Measurements from ENCODE around the gene SBK2.
"Not testable (repeated sequence)": the region's sequence is repeated elsewhere in the genome, so short reads cannot be mapped to it uniquely, and the experiment has no call there.

SBK2 gene

GRCh38 chr19:55536366-55536765 lies 567 bp downstream of the SBK2 start:
- ATAC-seq (ENCODE audit: insufficient read depth, low read depth) (no peak), DNase-seq (no peak)
- no peaks in the 10 kb centered on the region for H3K4me1 ChIP-seq (ENCODE audit: insufficient read depth, low read length)
- H3K36me3 ChIP-seq (ENCODE audit: insufficient read depth, low read length), result no peaks in the 10 kb centered on the region
- no peak overlapping the region for H3K9ac ChIP-seq (ENCODE audit: low read depth, low read length)
- H3K4me3 ChIP-seq (ENCODE audit: low read depth in 1 of 2, low read length in 2 of 2), result no peak overlapping the region
- no peaks in the 10 kb centered on the region for H3K9me3 ChIP-seq (ENCODE audit: insufficient read depth, low read length, severe bottlenecking)
- H3K4me2 ChIP-seq (ENCODE audit: insufficient read depth, low read length), result no peak overlapping the region
- H4K20me1 ChIP-seq (ENCODE audit: insufficient read depth, low read length), result no peaks in the 10 kb centered on the region
- no peak overlapping the region for H2AFZ ChIP-seq (ENCODE audit: low read depth, low read length)
- no peak overlapping the region for H3K27ac ChIP-seq (ENCODE audit: low read length)
- no peaks in the 10 kb centered on the region for H3K79me2 ChIP-seq (ENCODE audit: insufficient read depth, low read length)
- H3K27me3 ChIP-seq (ENCODE audit: insufficient read depth, low read length, poor library complexity), result no peaks in the 10 kb centered on the region
- TF ChIP-seq CTCF (IDR thresholded peaks at IDR 0.05; ENCODE audit: borderline replicate concordance, extremely low read depth, low read length, poor library complexity, severe bottlenecking) (no peak), EZH2 (IDR thresholded peaks at IDR 0.05; ENCODE audit: borderline replicate concordance, low read depth, low read length, severe bottlenecking) (no peak)

GRCh38 chr19:55535965-55536350 lies 975 bp downstream of the SBK2 start:
- no peaks in the 10 kb centered on the region for H3K9me3 ChIP-seq (ENCODE audit: insufficient read depth, low read length, severe bottlenecking)
- H3K36me3 ChIP-seq (ENCODE audit: insufficient read depth, low read length), result no peaks in the 10 kb centered on the region
- H3K27ac ChIP-seq (ENCODE audit: low read length), result no peak overlapping the region
- H3K4me3 ChIP-seq (ENCODE audit: low read depth in 1 of 2, low read length in 2 of 2), result no peak overlapping the region
- H3K4me1 ChIP-seq (ENCODE audit: insufficient read depth, low read length), result no peaks in the 10 kb centered on the region
- TF ChIP-seq EZH2 (IDR thresholded peaks at IDR 0.05; ENCODE audit: borderline replicate concordance, low read depth, low read length, severe bottlenecking) (no peak), CTCF (IDR thresholded peaks at IDR 0.05; ENCODE audit: borderline replicate concordance, extremely low read depth, low read length, poor library complexity, severe bottlenecking) (no peak)
- H3K9ac ChIP-seq (ENCODE audit: low read depth, low read length), result no peak overlapping the region
- no peaks in the 10 kb centered on the region for H3K79me2 ChIP-seq (ENCODE audit: insufficient read depth, low read length)
- DNase-seq (no peak), ATAC-seq (ENCODE audit: insufficient read depth, low read depth) (no peak)
- no peaks in the 10 kb centered on the region for H3K27me3 ChIP-seq (ENCODE audit: insufficient read depth, low read length, poor library complexity)
- no peaks in the 10 kb centered on the region for H4K20me1 ChIP-seq (ENCODE audit: insufficient read depth, low read length)
- no peak overlapping the region for H3K4me2 ChIP-seq (ENCODE audit: insufficient read depth, low read length)
- no peak overlapping the region for H2AFZ ChIP-seq (ENCODE audit: low read depth, low read length)

- no peaks in the 10 kb centered on the region for H3K9me3 ChIP-seq (ENCODE audit: insufficient read depth, low read length, severe bottlenecking)
- no peak for ATAC-seq (ENCODE audit: insufficient read depth, low read depth)
These were observed 1.6 kb downstream of the SBK2 start for GRCh38 chr19:55535173-55535964.

GRCh38 chr19:55534280-55534679 lies 2.7 kb downstream of the SBK2 start:
- not testable (repeated sequence) for H3K27ac ChIP-seq (ENCODE audit: low read length); H3K4me2 ChIP-seq (ENCODE audit: insufficient read depth, low read length); H2AFZ ChIP-seq (ENCODE audit: low read depth, low read length); H3K9me3 ChIP-seq (ENCODE audit: insufficient read depth, low read length, severe bottlenecking); H3K36me3 ChIP-seq (ENCODE audit: insufficient read depth, low read length); H3K27me3 ChIP-seq (ENCODE audit: insufficient read depth, low read length, poor library complexity); H3K79me2 ChIP-seq (ENCODE audit: insufficient read depth, low read length); H4K20me1 ChIP-seq (ENCODE audit: insufficient read depth, low read length); H3K4me1 ChIP-seq (ENCODE audit: insufficient read depth, low read length); H3K9ac ChIP-seq (ENCODE audit: low read depth, low read length); DNase-seq; ATAC-seq (ENCODE audit: insufficient read depth, low read depth); H3K4me3 ChIP-seq (ENCODE audit: low read depth in 1 of 2, low read length in 2 of 2)

More at GRCh38 chr19:55535173-55535964, 1.6 kb downstream of the SBK2 start:
- H3K4me2 ChIP-seq (ENCODE audit: insufficient read depth, low read length), result no peak overlapping the region
- H3K27me3 ChIP-seq (ENCODE audit: insufficient read depth, low read length, poor library complexity), result no peaks in the 10 kb centered on the region
- H3K9ac ChIP-seq (ENCODE audit: low read depth, low read length), result no peak overlapping the region
- no peak for DNase-seq
- no peak overlapping the region for H3K4me3 ChIP-seq (ENCODE audit: low read depth in 1 of 2, low read length in 2 of 2)
- no peaks in the 10 kb centered on the region for H4K20me1 ChIP-seq (ENCODE audit: insufficient read depth, low read length)
- no peaks in the 10 kb centered on the region for H3K4me1 ChIP-seq (ENCODE audit: insufficient read depth, low read length)
- no peak for TF ChIP-seq EZH2 (IDR thresholded peaks at IDR 0.05; ENCODE audit: borderline replicate concordance, low read depth, low read length, severe bottlenecking)
- no peak for TF ChIP-seq CTCF (IDR thresholded peaks at IDR 0.05; ENCODE audit: borderline replicate concordance, extremely low read depth, low read length, poor library complexity, severe bottlenecking)
- H3K79me2 ChIP-seq (ENCODE audit: insufficient read depth, low read length), result no peaks in the 10 kb centered on the region
- H3K27ac ChIP-seq (ENCODE audit: low read length), result no peak overlapping the region
- no peak overlapping the region for H2AFZ ChIP-seq (ENCODE audit: low read depth, low read length)
- no peaks in the 10 kb centered on the region for H3K36me3 ChIP-seq (ENCODE audit: insufficient read depth, low read length)
